SKM-1 treated with dmso at 0.1 percent for 144 hours (cell line): ENCODE data around the gene ATP1B4.

Source experiments
- DNase-seq: peaks from one replicate; lab custom pipeline; 2025; ENCODE audit not compliant: unreplicated experiment; lab: John Stamatoyannopoulos, UW

Gene ATP1B4

DNA sequence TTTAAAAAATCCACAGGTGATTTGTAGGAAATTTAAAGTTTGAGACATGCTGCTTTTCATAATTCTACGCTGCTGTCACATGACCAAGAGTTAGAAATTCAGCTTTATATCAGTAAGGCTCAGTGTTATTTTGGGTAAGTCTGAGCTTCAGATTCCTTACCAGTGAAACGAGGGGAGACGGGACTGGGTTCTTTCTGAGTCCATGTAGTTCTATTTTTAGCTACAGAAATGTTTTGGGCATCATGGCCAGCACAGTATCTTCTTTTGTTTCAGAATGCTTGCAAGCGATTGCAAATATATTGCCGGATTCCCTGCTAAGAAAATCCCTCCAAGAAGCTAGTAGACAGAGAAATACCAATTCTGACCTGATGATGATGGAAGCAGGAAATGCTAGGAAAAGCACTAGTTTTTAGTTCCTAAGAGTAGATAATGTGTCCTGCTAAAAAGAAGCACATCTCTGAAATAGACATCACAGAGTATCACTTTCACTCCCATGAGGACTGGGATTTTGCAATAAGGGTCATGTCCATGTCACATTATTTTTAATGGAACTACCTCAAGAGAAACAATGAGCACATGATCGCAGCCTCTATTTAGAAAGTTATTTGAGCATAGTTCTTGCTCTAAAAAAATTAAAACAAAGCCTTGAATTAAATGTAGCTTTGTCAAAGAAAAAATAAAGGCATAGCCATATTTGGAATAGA is 10.9 kb downstream of the ATP1B4 start:
- no peak for DNase-seq

DNA sequence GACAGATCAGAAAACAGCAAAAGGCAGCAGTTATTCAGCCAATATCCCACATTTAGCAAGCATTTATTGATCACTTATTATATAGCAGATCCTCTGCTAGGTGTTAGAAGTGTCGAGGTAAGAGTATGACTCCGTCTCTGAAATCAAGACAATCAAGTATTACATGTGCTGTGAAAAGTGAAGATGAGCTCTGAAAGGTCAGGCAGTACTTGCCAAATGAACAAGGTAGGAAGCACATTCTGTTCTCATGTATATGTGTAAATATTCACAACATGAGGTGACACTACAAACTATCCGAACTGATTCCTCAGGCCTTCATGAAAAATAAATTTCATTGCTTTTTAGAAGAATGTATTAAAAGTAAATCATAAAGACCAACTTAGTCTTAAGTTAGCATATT is 15.3 kb downstream of the ATP1B4 start:
- no peak for DNase-seq

DNA sequence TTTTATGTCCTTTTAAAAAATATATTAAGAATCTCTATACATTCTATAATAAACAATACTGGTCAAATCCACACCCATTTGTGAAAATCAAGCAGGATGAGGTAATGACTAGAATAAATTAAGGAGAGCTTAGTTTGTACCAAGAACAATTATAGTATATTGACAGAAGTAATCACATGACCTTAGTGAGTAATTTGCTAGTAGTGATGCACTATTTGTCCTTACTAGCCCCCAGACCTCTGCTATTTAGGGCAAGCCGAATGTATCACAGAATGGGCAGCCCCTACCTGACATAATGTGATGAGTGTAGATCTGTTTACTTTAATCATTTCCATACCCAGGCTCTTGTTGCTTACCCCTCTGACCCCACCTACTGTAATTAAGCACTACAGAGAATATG is 15.8 kb downstream of the ATP1B4 start:
- DNase-seq, result no peak

DNA sequence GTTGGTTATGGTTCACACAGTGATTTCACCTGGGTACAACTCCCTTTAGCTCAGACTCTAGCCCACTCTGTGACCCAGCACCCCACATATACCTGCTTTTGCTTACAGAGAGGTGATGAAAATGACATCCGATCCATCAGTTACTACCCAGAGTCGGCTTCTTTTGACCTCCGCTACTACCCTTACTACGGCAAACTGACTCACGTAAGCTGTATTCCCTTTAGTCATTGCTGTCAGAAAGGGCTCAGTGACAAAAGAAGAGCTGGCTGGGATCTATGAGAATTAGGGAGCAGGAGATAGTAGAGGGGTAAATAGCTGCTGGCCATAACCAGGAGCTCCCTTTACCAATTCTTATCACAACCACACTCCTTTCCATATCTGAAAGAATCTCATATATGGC is 16.7 kb downstream of the ATP1B4 start:
- DNase-seq, result no peak

DNA sequence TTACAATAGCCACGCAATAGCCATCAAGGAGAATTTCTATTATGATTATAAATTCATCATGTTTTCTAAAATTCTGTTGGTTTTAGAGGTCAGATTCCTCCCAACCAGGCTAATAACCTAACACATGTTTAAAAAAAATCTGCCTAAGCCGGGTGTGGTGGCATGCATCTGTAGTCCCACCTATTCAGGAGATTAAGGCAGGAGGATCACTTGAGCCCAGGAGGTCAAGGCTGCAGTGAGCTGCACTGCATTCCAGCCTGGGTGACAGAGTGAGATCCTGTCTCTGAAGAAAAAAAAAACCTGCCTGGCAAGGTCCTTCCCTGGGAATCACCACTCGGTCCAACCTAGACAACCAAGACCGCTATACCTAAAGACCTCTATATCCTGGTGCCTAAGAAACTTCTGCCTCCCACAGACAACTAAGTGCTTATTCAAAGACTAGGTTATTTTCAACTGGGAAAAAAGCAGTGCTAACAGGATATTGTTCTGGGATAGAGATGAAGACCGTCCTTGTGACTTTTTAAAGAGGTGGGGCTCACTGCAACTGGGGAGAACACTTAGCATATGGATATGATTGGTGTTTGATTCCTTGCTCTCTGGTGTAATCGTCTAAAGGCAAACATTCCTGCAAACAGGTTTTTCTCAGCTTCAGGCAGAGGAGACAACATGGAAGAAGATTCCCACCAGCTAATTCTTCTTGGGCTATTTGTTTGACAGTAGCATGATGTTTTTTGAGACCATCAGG is 18.2 kb downstream of the ATP1B4 start:
- no peak for DNase-seq

DNA sequence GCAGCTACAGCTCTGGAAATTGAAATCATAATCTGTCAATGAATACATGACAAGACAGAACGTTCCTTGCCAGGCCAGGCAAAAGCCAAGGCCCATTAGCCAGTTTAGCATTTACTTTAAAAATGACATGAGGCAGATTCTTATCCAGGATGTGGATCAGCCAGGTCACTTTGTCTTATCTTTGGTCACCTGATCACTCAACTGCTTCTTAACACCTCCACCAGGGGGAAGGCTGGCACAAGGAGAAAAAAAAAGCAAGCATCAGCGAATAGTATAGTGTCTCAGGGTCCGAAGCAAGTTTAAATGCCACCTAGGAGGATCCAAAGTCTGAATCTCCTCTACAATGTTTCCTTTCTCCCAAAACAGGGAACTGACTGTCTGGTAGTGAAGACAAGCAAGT is 18.8 kb downstream of the ATP1B4 start:
- DNase-seq, result no peak

DNA sequence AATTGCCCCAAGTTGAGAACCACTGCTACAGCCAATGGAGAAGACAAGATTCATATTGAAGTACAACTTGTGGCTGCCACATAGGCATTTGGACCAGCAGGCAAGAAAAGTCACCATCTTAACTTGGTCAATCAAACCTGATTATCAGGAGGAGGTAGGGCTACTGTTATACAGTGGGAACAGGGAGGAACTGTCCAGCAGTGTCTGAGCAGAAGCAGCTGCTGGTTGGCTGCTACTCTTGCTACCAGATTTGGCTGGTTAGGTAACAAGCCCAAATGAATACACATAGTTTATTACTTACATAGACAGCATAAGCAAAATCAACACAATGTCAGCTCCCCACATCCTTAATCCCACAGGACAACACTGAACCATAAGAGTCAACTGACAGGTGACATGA is 39.4 kb downstream of the ATP1B4 start:
- no peak for DNase-seq

DNA sequence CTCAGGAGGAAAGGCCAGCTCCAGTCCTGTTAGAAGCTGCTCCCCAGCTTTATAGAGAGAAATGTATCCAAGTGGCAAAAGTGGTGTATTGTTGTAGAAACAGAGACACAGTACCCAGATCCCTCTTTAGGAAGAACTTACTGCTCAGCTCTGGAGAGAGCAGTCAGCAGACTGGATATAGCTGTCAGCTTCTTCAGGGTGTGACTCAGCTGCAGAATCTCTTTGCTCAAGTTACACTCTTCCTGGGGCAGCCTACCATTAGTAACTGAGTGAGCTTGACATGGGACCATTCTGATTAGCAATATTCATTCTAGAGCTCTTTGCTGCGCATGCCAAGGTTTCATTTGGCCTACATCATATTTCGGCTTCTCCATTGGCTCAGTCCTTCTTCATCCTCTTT is 40.5 kb downstream of the ATP1B4 start:
- no peak for DNase-seq

DNA sequence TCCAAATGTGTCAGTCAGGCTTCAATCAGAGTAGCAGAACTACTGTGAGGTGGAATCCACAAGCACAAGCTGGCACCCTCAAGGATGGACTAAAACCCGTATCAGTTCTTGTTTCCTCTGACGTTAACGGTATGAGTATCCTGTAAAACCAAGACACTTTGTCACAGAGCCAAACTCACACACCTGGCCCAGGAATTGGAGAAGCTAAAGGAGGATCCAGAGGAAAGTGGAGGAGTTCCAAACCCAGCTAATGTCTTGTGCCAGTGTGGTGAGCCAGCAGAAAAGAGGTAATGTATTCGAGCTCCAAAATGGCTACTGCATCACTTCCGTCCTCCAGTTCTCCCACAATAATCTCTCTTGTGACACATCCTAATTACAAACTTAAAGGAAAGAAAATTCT is 44.7 kb downstream of the ATP1B4 start:
- DNase-seq, result no peak

DNA sequence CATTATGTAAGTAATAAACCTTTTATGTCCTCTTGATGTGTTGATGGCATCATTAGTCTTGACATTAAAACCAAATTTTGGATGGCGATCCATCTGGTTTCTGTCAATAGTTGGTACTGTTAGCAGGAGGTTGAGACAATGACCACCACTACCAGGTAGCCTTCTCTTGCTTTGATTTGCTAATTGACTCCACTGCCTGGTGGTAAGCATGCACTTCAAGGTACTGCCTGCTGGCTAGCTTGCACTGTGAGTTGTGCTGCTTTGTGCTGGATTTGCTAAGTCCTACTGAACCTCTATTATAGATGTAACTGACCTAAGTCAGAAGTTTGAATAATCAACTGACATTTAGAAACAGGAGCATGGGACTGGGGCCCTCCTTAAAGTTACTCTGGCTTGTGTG is 46.3 kb downstream of the ATP1B4 start:
- no peak for DNase-seq

DNA sequence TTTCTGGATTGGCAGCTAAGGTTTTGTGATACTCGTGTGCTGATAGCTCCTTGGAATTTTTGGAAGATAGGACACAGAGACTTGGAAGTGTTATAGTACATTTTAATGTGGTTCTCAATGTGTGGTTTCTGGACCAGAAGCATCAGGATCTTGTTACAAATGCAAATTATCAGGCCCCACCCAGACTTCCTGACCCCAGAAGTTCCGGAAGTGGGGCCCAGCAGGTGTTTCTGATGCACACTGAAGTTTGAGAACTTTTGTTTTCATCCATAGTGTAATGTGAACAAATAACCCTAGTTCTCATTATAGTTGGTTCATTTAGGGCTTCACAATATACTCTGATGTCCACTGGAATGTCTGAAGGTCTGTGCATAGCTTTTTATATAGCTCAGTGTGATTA is 57.6 kb downstream of the ATP1B4 start:
- no peak for DNase-seq

DNA sequence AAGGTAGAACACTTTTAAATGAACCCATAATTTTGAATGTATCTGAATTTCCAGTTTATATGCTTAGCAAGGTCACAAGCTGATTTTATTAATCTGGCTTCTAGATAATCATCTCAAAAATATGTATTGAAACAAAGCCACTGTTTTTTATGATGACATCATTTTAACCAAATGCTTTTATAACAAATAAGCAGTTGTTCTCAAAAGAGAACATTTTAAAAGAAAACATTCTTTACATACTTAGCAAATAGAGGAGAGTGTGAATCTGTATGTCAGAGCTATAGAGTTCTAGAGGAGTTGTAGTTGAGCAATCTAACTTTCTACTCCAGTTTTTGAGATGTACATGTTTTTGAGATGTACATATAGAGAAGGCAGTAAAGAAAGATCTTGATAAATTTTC is 64.7 kb downstream of the ATP1B4 start:
- no peak for DNase-seq

DNA sequence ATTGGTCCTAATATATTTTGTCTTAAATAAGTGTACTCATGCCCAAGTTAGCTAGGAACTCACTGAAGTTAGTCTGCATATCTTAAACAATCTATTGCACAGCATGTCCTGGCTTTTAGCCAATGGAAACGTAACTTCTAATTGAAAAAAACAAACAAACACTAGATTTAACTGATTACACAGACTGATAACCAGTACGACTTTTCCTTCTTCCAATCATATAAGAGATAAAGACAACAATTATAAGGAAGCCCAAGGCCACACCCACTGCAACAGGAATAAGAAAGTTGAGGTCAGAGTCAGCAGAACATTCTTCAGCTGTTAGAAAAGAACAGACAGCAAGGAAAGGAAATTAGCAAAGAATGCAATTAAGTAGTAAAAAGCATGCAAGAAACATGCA is 66.4 kb downstream of the ATP1B4 start:
- no peak for DNase-seq

DNA sequence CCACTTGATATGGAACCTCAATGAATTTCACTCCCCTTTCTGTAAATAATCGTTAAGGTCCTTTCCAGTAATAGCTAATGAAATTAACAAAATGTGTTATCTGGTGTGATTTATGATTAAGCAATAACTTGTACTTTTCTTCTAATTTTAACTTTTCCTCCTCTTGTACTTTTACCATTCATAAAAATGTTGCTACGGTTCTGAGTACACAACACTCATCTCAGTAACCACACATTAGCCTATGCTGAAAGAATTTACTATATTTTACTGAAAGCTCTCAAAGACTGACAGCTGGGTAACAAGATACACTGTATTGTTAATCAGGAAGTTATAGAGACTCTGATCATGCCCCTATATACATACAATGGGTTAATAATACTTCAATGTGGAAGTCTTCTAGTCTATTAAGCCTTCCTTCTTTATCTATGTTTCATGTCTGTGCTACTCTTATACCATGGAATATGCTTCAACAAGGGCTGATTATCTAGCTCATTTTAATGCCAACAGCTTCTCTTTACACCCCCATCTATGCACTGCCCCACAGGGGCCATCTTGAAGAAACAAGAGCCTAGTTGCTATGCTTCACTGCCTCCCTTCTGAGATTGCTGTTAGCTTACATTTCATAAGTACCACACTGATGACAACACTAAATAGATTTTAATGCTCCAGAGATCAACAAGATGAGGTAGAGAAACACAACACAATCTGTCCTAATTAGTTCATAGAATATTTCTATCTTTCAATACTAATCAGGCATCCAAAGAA is 68.1 kb downstream of the ATP1B4 start:
- DNase-seq, result no peak
